ENCODE measurements around the gene SMC1B.

- no peak for TF ChIP-seq CTCF (IDR thresholded peaks at IDR 0.05; ENCODE audit: insufficient read depth, low read length, poor library complexity, severe bottlenecking)
- no peak for TF ChIP-seq EZH2phosphoT487 (conservative IDR thresholded peaks at IDR 0.05; ENCODE audit: low read length)
Measured at GRCh38 chr22:45434981-45435380, 21.6 kb upstream of the SMC1B start.

Measured in SU-DHL-6 (cell line).